ENCODE data around the gene PNPLA6.

The PNPLA6 gene

GRCh38 chr19:7527516-7528191 is 7.9 kb upstream of the PNPLA6 start:
- no peak for DNase-seq (ENCODE audit: low read depth)
- TF ChIP-seq CTCF (IDR thresholded peaks at IDR 0.05; ENCODE audit: low read depth, low read length, missing control alignments), result no peak
- no peak overlapping the region for H3K4me3 ChIP-seq (ENCODE audit: low read depth, low read length)

- no peak for TF ChIP-seq CTCF (IDR thresholded peaks at IDR 0.05; ENCODE audit: low read depth, low read length, missing control alignments)
- H3K4me3 ChIP-seq (ENCODE audit: low read depth, low read length), result no peak overlapping the region
- no peak for DNase-seq (ENCODE audit: low read depth)
These were observed 7.4 kb upstream of the PNPLA6 start for GRCh38 chr19:7528192-7528519.

- no peak for TF ChIP-seq CTCF (IDR thresholded peaks at IDR 0.05; ENCODE audit: low read depth, low read length, missing control alignments)
- no peak overlapping the region for H3K4me3 ChIP-seq (ENCODE audit: low read depth, low read length)
- no peak for DNase-seq (ENCODE audit: low read depth)
These were observed 6.8 kb upstream of the PNPLA6 start for GRCh38 chr19:7528522-7529245.

- DNase-seq (ENCODE audit: low read depth), result no peak
These were observed 6.3 kb upstream of the PNPLA6 start for GRCh38 chr19:7529246-7529600.

GRCh38 chr19:7529610-7530490 is 5.7 kb upstream of the PNPLA6 start:
- TF ChIP-seq CTCF (IDR thresholded peaks at IDR 0.05; ENCODE audit: low read depth, low read length, missing control alignments), result no peak
- DNase-seq (ENCODE audit: low read depth), result no peak
- H3K4me3 ChIP-seq (ENCODE audit: low read depth, low read length), result no peak overlapping the region

More at GRCh38 chr19:7529246-7529600, 6.3 kb upstream of the PNPLA6 start:
- no peak overlapping the region for H3K4me3 ChIP-seq (ENCODE audit: low read depth, low read length)
- no peak for TF ChIP-seq CTCF (IDR thresholded peaks at IDR 0.05; ENCODE audit: low read depth, low read length, missing control alignments)

- peak overlapping the region; percentile 91; the same call in 1 of the 2 replicates for H3K4me3 ChIP-seq (ENCODE audit: low read depth, low read length)
- no peak for TF ChIP-seq CTCF (IDR thresholded peaks at IDR 0.05; ENCODE audit: low read depth, low read length, missing control alignments)
- no peak for DNase-seq (ENCODE audit: low read depth)
These were observed 2.1 kb upstream of the PNPLA6 start for GRCh38 chr19:7533281-7533885.

All from GM12864 (cell line).